Upper lobe of left lung (tissue), 6 donors: ENCODE measurements around the gene FAM168B. TPM values are rescaled to one million over a fixed set of nuclear protein-coding genes. Genes with fewer than 3 reads are reported as not detected.

Source experiments
- ATAC-seq, 2 donors: fragments of 200-7000 bp; cut with Tn5 transposase; one replicate each; pipeline ENCODE4 v1.9.1; 2022; ENCODE audit warnings: mild to moderate bottlenecking in 2 of 2, moderate library complexity in 2 of 2; ENCODE audit not compliant: low FRiP score in 2 of 2
- DNase-seq, 2 donors: peaks; one replicate each; pipeline ENCODE4 v3.0.0-alpha.2; 2019 to 2020
- H3K27ac ChIP-seq, 4 donors: fragments of 200-600 bp; sonication (generic); one replicate each; pipeline ENCODE4 v1.5.1; 2016 to 2019
- H3K27me3 ChIP-seq, 4 donors: fragments of 200-600 bp; sonication (generic); one replicate each; pipeline ENCODE4 v1.5.1; 2017 to 2019
- H3K36me3 ChIP-seq, 4 donors: fragments of 200-600 bp; sonication (generic); one replicate each; pipeline ENCODE4 v1.5.1; 2016 to 2019
- H3K4me1 ChIP-seq, 4 donors: fragments of 200-600 bp; sonication (generic); one replicate each; pipeline ENCODE4 v1.5.1; 2018 to 2019
- H3K4me3 ChIP-seq, 4 donors: fragments of 200-600 bp; sonication (generic); one replicate each; pipeline ENCODE4 v1.5.1; 2017 to 2019; ENCODE audit warnings: mild to moderate bottlenecking in 2 of 4, moderate library complexity in 1 of 4
- H3K9me3 ChIP-seq, 4 donors: fragments of 200-600 bp; sonication (generic); one replicate each; pipeline ENCODE4 v1.5.1; 2018 to 2019
- EP300 ChIP-seq, 4 donors: sonication (generic); formaldehyde crosslinking; IDR thresholded peaks; one replicate each; pipeline ENCODE4 v1.5.1; 2017; ENCODE audit warnings: antibody characterized with exemption in 4 of 4, control low read depth in 2 of 4
- POLR2A ChIP-seq, 4 donors: fragments of 450-650 bp; IDR thresholded peaks; one replicate each; pipeline ENCODE4 v1.5.1; 2016 to 2017; ENCODE audit warnings: antibody characterized with exemption in 4 of 4, mild to moderate bottlenecking in 2 of 4
- POLR2AphosphoS5 ChIP-seq, 2 donors: sonication (generic); formaldehyde crosslinking; IDR thresholded peaks; one replicate each; pipeline ENCODE4 v1.5.1; 2017; ENCODE audit warnings: antibody characterized with exemption in 2 of 2
- WGBS, 2 donors: methylation state at CpG; one replicate each; pipeline ENCODE4 v1.1.5; 2017 to 2018; 5-methylcytosine and 5-hydroxymethylcytosine counted together
- total RNA-seq, 6 donors: library from RNA; depleted of rRNA in 4 of 6; stranded (reverse); fragments of >200 nt in 4 of 6; gene quantifications; one replicate each; pipeline versions ENCODE4 v1.1.0 to v1.2.1, GENCODE V29; 2016 to 2021
- TF ChIP-seq, protein P1 (sequence below), 6 experiments: fragments of 450-650 bp in 4 of 6; fragments of 200-600 bp in 2 of 6; sonication (generic) in 2 of 6; IDR thresholded peaks; one replicate each; pipeline ENCODE4 v1.5.1; 2016 to 2019; ENCODE audit warnings: antibody characterized with exemption in 6 of 6
- donor health status: DM: no; HTN: no; CAD: no; lungs with moderate emphysema.
- donor health status: DM: no; HTN: yes; CAD: no; lungs with severe emphysema.

FAM168B gene
- total RNA-seq, 6 donors from 2014 or later: 22.0 to 86.9 (median 72.8) TPM

DNA sequence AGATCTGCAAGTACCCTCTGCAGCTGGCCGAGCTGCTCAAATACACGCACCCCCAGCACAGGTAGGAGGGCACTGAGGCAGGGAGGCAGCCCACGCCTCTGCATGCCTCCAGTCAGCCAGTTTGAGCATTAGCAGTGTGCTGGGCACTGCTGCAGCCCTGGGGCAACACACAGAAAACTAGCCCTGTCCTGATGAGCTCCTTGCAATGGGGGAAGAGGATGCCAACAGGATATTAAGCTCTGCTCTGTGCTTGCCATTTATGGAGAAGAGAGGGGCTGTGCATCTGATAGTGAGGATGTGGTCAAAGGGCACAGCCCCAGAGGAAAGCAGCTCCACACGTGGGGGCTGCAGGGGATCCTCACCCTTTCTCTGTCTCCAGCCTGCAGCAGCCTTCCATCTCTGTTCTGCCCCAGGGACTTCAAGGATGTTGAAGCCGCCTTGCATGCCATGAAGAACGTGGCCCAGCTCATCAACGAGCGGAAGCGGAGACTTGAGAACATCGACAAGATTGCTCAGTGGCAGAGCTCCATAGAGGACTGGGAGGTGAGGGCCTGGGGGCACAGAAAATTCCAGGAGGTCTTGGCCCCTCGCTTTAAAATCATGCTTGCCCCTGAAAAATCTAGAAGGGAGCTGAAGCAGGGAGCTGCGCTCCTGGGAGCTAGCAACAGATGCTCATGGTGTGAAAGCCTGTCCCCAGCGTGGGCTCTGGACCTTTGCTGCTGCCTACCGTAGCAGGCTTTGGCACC is 51.7 kb downstream of the FAM168B start:
- H3K4me3 ChIP-seq: no peak overlapping the region
- TF ChIP-seq EP300 (IDR thresholded peaks at IDR 0.05) (no peak), POLR2AphosphoS5 (IDR thresholded peaks at IDR 0.05) (no peak), POLR2A (IDR thresholded peaks at IDR 0.05) (no peak)
- TF ChIP-seq, protein P1, sequence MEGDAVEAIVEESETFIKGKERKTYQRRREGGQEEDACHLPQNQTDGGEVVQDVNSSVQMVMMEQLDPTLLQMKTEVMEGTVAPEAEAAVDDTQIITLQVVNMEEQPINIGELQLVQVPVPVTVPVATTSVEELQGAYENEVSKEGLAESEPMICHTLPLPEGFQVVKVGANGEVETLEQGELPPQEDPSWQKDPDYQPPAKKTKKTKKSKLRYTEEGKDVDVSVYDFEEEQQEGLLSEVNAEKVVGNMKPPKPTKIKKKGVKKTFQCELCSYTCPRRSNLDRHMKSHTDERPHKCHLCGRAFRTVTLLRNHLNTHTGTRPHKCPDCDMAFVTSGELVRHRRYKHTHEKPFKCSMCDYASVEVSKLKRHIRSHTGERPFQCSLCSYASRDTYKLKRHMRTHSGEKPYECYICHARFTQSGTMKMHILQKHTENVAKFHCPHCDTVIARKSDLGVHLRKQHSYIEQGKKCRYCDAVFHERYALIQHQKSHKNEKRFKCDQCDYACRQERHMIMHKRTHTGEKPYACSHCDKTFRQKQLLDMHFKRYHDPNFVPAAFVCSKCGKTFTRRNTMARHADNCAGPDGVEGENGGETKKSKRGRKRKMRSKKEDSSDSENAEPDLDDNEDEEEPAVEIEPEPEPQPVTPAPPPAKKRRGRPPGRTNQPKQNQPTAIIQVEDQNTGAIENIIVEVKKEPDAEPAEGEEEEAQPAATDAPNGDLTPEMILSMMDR (IDR thresholded peaks at IDR 0.05): no peak
- H3K9me3 ChIP-seq: no peaks in the 10 kb centered on the region
- 81% methylated on average over 11 to 14 of the region's 14 CpGs for WGBS, 2 donors
- DNase-seq: no peak
- H3K4me1 ChIP-seq: peaks cover 0 to 14% (median 5%) of the 10 kb centered on the region in 4 donors
- H3K27me3 ChIP-seq: no peaks in the 10 kb centered on the region
- H3K27ac ChIP-seq: no peak overlapping the region
- no peak for ATAC-seq
- H3K36me3 ChIP-seq: peaks cover 0 to 6% (median 3%) of the 10 kb centered on the region in 4 donors

DNA sequence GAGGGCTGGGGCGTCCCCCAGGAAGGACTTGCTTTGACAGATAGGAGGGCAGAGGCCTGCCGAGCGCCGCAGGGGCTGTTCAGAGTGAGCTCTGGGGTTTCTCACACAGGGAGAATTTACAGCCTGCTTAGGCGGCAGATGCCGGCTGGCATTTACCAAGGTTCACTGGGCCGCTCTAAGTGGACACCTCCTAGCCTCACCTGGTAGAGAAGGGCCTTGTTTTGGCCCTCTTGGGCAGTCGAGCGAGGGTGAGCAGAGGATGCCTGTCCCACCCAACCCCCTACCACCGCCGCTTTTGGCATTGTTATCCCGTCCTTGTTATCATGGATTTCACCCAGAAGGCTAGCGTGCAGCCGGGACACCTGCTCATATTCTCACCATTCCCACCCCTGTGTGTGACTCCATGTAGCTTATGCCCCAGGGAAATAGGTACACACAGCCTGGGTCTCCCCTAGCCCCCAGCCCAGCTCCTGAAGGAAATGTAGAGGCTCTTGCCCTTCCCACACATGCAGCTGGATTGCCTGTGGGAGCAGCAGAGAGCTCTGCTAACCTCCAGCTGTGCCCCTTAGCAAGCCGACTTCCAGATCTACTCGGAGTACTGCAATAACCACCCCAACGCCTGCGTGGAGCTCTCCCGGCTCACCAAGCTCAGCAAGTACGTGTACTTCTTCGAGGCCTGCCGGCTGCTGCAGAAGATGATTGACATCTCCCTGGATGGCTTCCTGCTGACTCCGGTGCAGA is 52.4 kb downstream of the FAM168B start:
- Histone ChIP-seq H3K36me3 (no peaks in the 10 kb centered on the region), H3K27me3 (peaks cover 0 to 3% (median 0%) of the 10 kb centered on the region in 4 donors), H3K4me1 (peaks cover 0 to 16% (median 5%) of the 10 kb centered on the region in 4 donors), H3K27ac (no peak overlapping the region), H3K4me3 (peak overlapping the region in 1 of 4 donors; percentile 15), H3K9me3 (no peaks in the 10 kb centered on the region)
- 62 to 86% methylated on average over 8 to 23 of the region's 23 CpGs for WGBS, 2 donors
- TF ChIP-seq POLR2A (IDR thresholded peaks at IDR 0.05): no peak
- no peak for TF ChIP-seq POLR2AphosphoS5 (IDR thresholded peaks at IDR 0.05)
- no peak for TF ChIP-seq EP300 (IDR thresholded peaks at IDR 0.05)
- TF ChIP-seq, protein P1 (IDR thresholded peaks at IDR 0.05): no peak
- ATAC-seq: no peak
- DNase-seq: no peak

DNA sequence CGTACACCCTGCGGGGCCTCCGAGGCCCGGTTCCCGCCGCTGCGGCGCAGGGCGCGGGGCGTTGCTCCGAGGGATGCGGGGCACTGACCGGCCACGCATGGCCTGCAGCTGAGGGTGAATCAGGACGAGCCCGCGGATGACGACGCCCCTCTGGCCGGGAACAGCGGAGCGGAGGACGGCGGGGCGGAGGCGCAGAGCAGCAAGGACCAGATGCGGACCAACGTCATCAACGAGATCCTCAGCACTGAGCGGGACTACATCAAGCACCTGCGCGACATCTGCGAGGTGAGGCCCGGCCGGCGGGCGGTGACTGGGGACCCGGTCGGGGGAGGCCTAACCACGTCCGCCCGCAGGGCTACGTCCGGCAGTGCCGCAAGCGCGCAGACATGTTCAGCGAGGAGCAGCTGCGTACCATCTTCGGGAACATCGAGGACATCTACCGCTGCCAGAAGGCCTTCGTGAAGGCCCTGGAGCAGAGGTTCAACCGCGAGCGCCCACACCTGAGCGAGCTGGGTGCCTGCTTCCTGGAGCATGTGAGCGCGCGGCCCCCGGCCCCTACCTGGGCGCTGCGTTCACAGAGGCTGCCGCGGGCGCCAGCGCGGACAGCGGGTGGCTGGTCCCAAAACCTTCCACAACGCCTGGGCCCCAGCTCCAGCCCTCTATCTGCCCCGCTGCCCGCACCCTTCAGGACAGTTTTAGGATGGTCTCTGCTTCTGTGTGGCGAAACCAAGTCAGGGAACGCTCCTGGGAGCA is 53.2 kb downstream of the FAM168B start:
- WGBS, 2 donors: 22 to 26% methylated on average over 19 to 57 of the region's 75 CpGs
- H3K4me1 ChIP-seq: peaks cover 0 to 23% (median 8%) of the 10 kb centered on the region in 4 donors
- H3K36me3 ChIP-seq: no peaks in the 10 kb centered on the region
- ATAC-seq (no peak), DNase-seq (peak in 1 of 2 donors; percentile 86)
- H3K9me3 ChIP-seq: no peaks in the 10 kb centered on the region
- H3K4me3 ChIP-seq: peak overlapping the region in 2 of 4 donors; percentile 15 to 19
- TF ChIP-seq EP300 (IDR thresholded peaks at IDR 0.05) (no peak), POLR2A (IDR thresholded peaks at IDR 0.05) (no peak), POLR2AphosphoS5 (IDR thresholded peaks at IDR 0.05) (no peak)
- TF ChIP-seq, protein P1 (IDR thresholded peaks at IDR 0.05): no peak
- H3K27me3 ChIP-seq: peaks cover 0 to 11% (median 3%) of the 10 kb centered on the region in 4 donors
- no peak overlapping the region for H3K27ac ChIP-seq

DNA sequence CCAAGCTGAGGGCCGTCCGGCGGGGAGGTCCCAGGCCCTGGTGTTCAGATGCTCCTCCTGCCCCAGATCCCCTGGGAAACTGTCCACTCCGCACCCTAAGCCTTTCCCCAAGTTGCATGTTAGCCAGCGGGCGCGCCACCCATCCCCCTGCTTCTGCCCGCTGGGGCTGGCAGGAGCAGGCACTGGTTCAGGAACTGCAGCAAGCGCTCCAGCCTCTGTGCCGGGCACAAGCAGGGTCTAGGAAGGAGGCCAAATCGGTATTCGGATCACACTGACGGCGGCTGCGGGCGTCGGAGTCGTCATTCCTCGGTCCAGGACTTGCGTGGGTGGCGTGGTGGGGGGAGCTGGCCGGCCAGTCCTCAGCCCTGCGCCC is 53.7 kb downstream of the FAM168B start:
- 81% methylated on average over 9 of the region's 23 CpGs; no CpG with 5 or more reads in 1 of the 2 donors for WGBS, 2 donors
- Histone ChIP-seq H3K4me3 (peak overlapping the region in 2 of 4 donors; percentile 15 to 19), H3K27me3 (peaks cover 0 to 13% (median 4%) of the 10 kb centered on the region in 4 donors), H3K27ac (no peak overlapping the region), H3K36me3 (no peaks in the 10 kb centered on the region), H3K4me1 (peaks cover 0 to 29% (median 9%) of the 10 kb centered on the region in 4 donors), H3K9me3 (no peaks in the 10 kb centered on the region)
- TF ChIP-seq, protein P1 (IDR thresholded peaks at IDR 0.05): no peak
- no peak for TF ChIP-seq POLR2AphosphoS5 (IDR thresholded peaks at IDR 0.05)
- ATAC-seq (no peak), DNase-seq (peak in 1 of 2 donors; percentile 60)
